Left lung (tissue), 10 donors: Measurements from ENCODE around the gene EIF2S2. TPM values are rescaled to one million over a fixed set of nuclear protein-coding genes. Genes with fewer than 3 reads are reported as not detected.

Source experiments
- ATAC-seq: fragments of 200-7000 bp; cut with Tn5 transposase; one replicate; pipeline ENCODE4 v1.9.1; 2020; ENCODE audit warnings: moderate library complexity
- DNase-seq, 4 donors: peaks; one replicate each; pipeline ENCODE4 v3.0.0-alpha.2; 2013 to 2020
- H3K27ac ChIP-seq, 2 donors: fragments of 200-600 bp; sonication (generic) in 1 of 2; one replicate each; pipeline versions ENCODE4 v1.5.0 to v1.8.0; 2020 to 2021
- H3K27me3 ChIP-seq, 2 donors: fragments of 200-600 bp; sonication (generic) in 1 of 2; one replicate each; pipeline versions ENCODE4 v1.5.0 to v1.8.0; 2020 to 2021
- H3K36me3 ChIP-seq, 2 donors: fragments of 200-600 bp; sonication (generic) in 1 of 2; one replicate each; pipeline versions ENCODE4 v1.5.0 to v1.8.0; 2020 to 2021
- H3K4me1 ChIP-seq, 2 donors: fragments of 200-600 bp; one replicate each; pipeline ENCODE4 v1.8.0; 2021
- H3K4me3 ChIP-seq, 2 donors: fragments of 200-600 bp; sonication (generic) in 1 of 2; one replicate each; pipeline versions ENCODE4 v1.5.0 to v1.8.0; 2020 to 2021; ENCODE audit warnings: mild to moderate bottlenecking in 1 of 2
- H3K9me3 ChIP-seq, 2 donors: fragments of 200-600 bp; sonication (generic) in 1 of 2; one replicate each; pipeline versions ENCODE4 v1.5.0 to v1.8.0; 2020 to 2021
- CTCF ChIP-seq, 2 donors: fragments of 200-600 bp; sonication (generic) in 1 of 2; IDR thresholded peaks; one replicate each; pipeline versions ENCODE4 v1.5.0 to v1.8.0; 2021; ENCODE audit warnings: antibody characterized with exemption in 2 of 2
- intact Hi-C, 2 donors: fragments of 100-400 bp; cut with DNase I; formaldehyde crosslinking; loops; one replicate each; pipeline versions ENCODE4 v1.11.2 to v1.14.2; 2022
- polyA plus RNA-seq, 6 donors: library from polyadenylated mRNA; unstranded; fragments of 120-200 nt; gene quantifications; one replicate each; pipeline ENCODE4 v1.2.1, GENCODE V29; 2013; ENCODE audit not compliant: insufficient read length in 6 of 6
- total RNA-seq, 2 donors: library from RNA; stranded (reverse); fragmentation: NEBNext Ultra II Directional; extraction: Animal tissue kit (Norgen Biotek cat#: 25700); gene quantifications; one replicate each; pipeline ENCODE4 v1.2.1, GENCODE V29; 2021
- donor health status: DM: no; HTN: yes; CAD: no.
- donor health status: DM: no; HTN: no; CAD: no.

EIF2S2 gene
- total and polyA plus RNA-seq, 8 donors, result 41.7 to 61.6 (median 45.9) TPM

- ATAC-seq (no peak), DNase-seq (no peak)
- intact Hi-C loops, result no loop called here
- no peak for TF ChIP-seq CTCF (IDR thresholded peaks at IDR 0.05)
- H3K9me3 ChIP-seq, result no peaks in the 10 kb centered on the region
- H3K27me3 ChIP-seq, result no peaks in the 10 kb centered on the region
- peaks cover 0 to 6% of the 10 kb centered on the region in 2 donors for H3K4me1 ChIP-seq
- H3K4me3 ChIP-seq, result no peak overlapping the region
- H3K36me3 ChIP-seq, result peaks cover 6 to 100% of the 10 kb centered on the region in 2 donors
- no peak overlapping the region for H3K27ac ChIP-seq
These were observed 12.4 kb downstream of the EIF2S2 start for GRCh38 chr20:34099675-34100074.

GRCh38 chr20:34098570-34098969, 13.5 kb downstream of the EIF2S2 start:
- no peak overlapping the region for H3K27ac ChIP-seq
- ATAC-seq, result no peak
- intact Hi-C loops, result no loop called here
- DNase-seq, result no peak
- no peaks in the 10 kb centered on the region for H3K27me3 ChIP-seq
- no peaks in the 10 kb centered on the region for H3K9me3 ChIP-seq
- H3K36me3 ChIP-seq, result peaks cover 6 to 99% of the 10 kb centered on the region in 2 donors
- H3K4me3 ChIP-seq, result no peak overlapping the region
- no peak for TF ChIP-seq CTCF (IDR thresholded peaks at IDR 0.05)
- peaks cover 0 to 6% of the 10 kb centered on the region in 2 donors for H3K4me1 ChIP-seq

- intact Hi-C loops, result no loop called here
- no peaks in the 10 kb centered on the region for H3K27me3 ChIP-seq
- ATAC-seq (no peak), DNase-seq (no peak)
- no peak overlapping the region for H3K4me3 ChIP-seq
- no peak for TF ChIP-seq CTCF (IDR thresholded peaks at IDR 0.05)
- H3K9me3 ChIP-seq, result no peaks in the 10 kb centered on the region
- H3K27ac ChIP-seq, result no peak overlapping the region
- peaks cover 9 to 99% of the 10 kb centered on the region in 2 donors for H3K36me3 ChIP-seq
- peaks cover 0 to 6% of the 10 kb centered on the region in 2 donors for H3K4me1 ChIP-seq
These were observed 15.2 kb downstream of the EIF2S2 start for GRCh38 chr20:34096699-34097444.

- no peak for ATAC-seq
- Histone ChIP-seq H3K4me3 (no peak overlapping the region), H3K36me3 (peaks cover 9 to 99% of the 10 kb centered on the region in 2 donors), H3K27me3 (no peaks in the 10 kb centered on the region), H3K9me3 (no peaks in the 10 kb centered on the region), H3K27ac (no peak overlapping the region), H3K4me1 (peaks cover 0 to 2% of the 10 kb centered on the region in 2 donors)
- DNase-seq, result no peak
- intact Hi-C loops, result no loop called here
- no peak for TF ChIP-seq CTCF (IDR thresholded peaks at IDR 0.05)
These were observed 16.2 kb downstream of the EIF2S2 start for GRCh38 chr20:34095825-34096224.

- TF ChIP-seq CTCF (IDR thresholded peaks at IDR 0.05), result no peak
- DNase-seq (no peak), ATAC-seq (no peak)
- Histone ChIP-seq H3K9me3 (no peaks in the 10 kb centered on the region), H3K36me3 (peaks cover 9 to 99% of the 10 kb centered on the region in 2 donors), H3K4me3 (no peak overlapping the region), H3K4me1 (peaks cover 0 to 4% of the 10 kb centered on the region in 2 donors), H3K27ac (no peak overlapping the region), H3K27me3 (no peaks in the 10 kb centered on the region)
- intact Hi-C loops, result no loop called here
These were observed 18.1 kb downstream of the EIF2S2 start for GRCh38 chr20:34093895-34094294.
